Right hindlimb (tissue), 1 donor: Measurements from ENCODE around the gene FBLN2.
A peak's percentile ranks its signal among the peaks of the same experiment; 100 is the strongest.

Source experiments
- DNase-seq: peaks from one replicate; pipeline ENCODE4 v3.0.0-alpha.2; 2018

Gene FBLN2

GRCh38 chr3:13610006-13610570 lies 61.2 kb downstream of the FBLN2 start:
- DNase-seq = peak; percentile 14

GRCh38 chr3:13611221-13611620 lies 62.3 kb downstream of the FBLN2 start:
- DNase-seq = no peak

- DNase-seq = no peak
These were observed 63.9 kb downstream of the FBLN2 start for GRCh38 chr3:13612829-13613228.

GRCh38 chr3:13613343-13614190 lies 64.6 kb downstream of the FBLN2 start:
- no peak for DNase-seq

- no peak for DNase-seq
These were observed 65.7 kb downstream of the FBLN2 start for GRCh38 chr3:13614607-13615006.

GRCh38 chr3:13615019-13615528 lies 66.1 kb downstream of the FBLN2 start:
- no peak for DNase-seq

- no peak for DNase-seq
These were observed 67.4 kb downstream of the FBLN2 start for GRCh38 chr3:13616359-13616758.

- DNase-seq = no peak
These were observed 68.3 kb downstream of the FBLN2 start for GRCh38 chr3:13617097-13617738.

- DNase-seq = no peak
These were observed 69.1 kb downstream of the FBLN2 start for GRCh38 chr3:13617981-13618380.

- no peak for DNase-seq
These were observed 69.9 kb downstream of the FBLN2 start for GRCh38 chr3:13618836-13619235.

GRCh38 chr3:13619661-13620230 lies 70.8 kb downstream of the FBLN2 start:
- DNase-seq = no peak

GRCh38 chr3:13620281-13620680 lies 71.4 kb downstream of the FBLN2 start:
- no peak for DNase-seq

GRCh38 chr3:13620776-13621365 lies 71.9 kb downstream of the FBLN2 start:
- no peak for DNase-seq

- no peak for DNase-seq
These were observed 72.7 kb downstream of the FBLN2 start for GRCh38 chr3:13621381-13622221.

GRCh38 chr3:13622356-13622755 lies 73.4 kb downstream of the FBLN2 start:
- DNase-seq = no peak

- peak; percentile 52 for DNase-seq
These were observed 74.3 kb downstream of the FBLN2 start for GRCh38 chr3:13623101-13623654.

GRCh38 chr3:13624021-13624420 lies 75.1 kb downstream of the FBLN2 start:
- no peak for DNase-seq

GRCh38 chr3:13624671-13625125 lies 75.8 kb downstream of the FBLN2 start:
- DNase-seq = no peak

GRCh38 chr3:13626396-13626795 lies 77.5 kb downstream of the FBLN2 start:
- DNase-seq = no peak

GRCh38 chr3:13626915-13627460 lies 78.1 kb downstream of the FBLN2 start:
- no peak for DNase-seq

GRCh38 chr3:13627681-13628080 lies 78.8 kb downstream of the FBLN2 start:
- DNase-seq = no peak
